ENCODE measurements around the gene SCFD2. TPM values are rescaled to one million over a fixed set of nuclear protein-coding genes. Genes with fewer than 3 reads are reported as not detected.

The SCFD2 gene
- polyA plus RNA-seq, 4 donors: 12.0 to 15.5 (median 14.1) TPM

- no peak for DNase-seq (ENCODE audit: low read depth in 4 of 4, low spot score in 2 of 4)
These were observed 420.4 kb downstream of the SCFD2 start for GRCh38 chr4:52945326-52945898.

- no peak for DNase-seq (ENCODE audit: low read depth in 4 of 4, low spot score in 2 of 4)
These were observed 422.2 kb downstream of the SCFD2 start for GRCh38 chr4:52943677-52944076.

- no peak for DNase-seq (ENCODE audit: low read depth in 4 of 4, low spot score in 2 of 4)
These were observed 422.9 kb downstream of the SCFD2 start for GRCh38 chr4:52942936-52943335.

GRCh38 chr4:52941450-52941849 lies 424.4 kb downstream of the SCFD2 start:
- no peak for DNase-seq (ENCODE audit: low read depth in 4 of 4, low spot score in 2 of 4)

GRCh38 chr4:52939739-52940138 lies 426.1 kb downstream of the SCFD2 start:
- no peak for DNase-seq (ENCODE audit: low read depth in 4 of 4, low spot score in 2 of 4)

- DNase-seq (ENCODE audit: low read depth in 4 of 4, low spot score in 2 of 4): no peak
These were observed 426.5 kb downstream of the SCFD2 start for GRCh38 chr4:52939325-52939724.

GRCh38 chr4:52937829-52938228 lies 428.0 kb downstream of the SCFD2 start:
- no peak for DNase-seq (ENCODE audit: low read depth in 4 of 4, low spot score in 2 of 4)

- DNase-seq (ENCODE audit: low read depth in 4 of 4, low spot score in 2 of 4): no peak
These were observed 429.1 kb downstream of the SCFD2 start for GRCh38 chr4:52936729-52937128.

GRCh38 chr4:52935317-52935716 lies 430.5 kb downstream of the SCFD2 start:
- DNase-seq (ENCODE audit: low read depth in 4 of 4, low spot score in 2 of 4): no peak

- DNase-seq (ENCODE audit: low read depth in 4 of 4, low spot score in 2 of 4): no peak
These were observed 432.1 kb downstream of the SCFD2 start for GRCh38 chr4:52933738-52934137.

GRCh38 chr4:52932591-52933470 lies 433.0 kb downstream of the SCFD2 start:
- no peak for DNase-seq (ENCODE audit: low read depth in 4 of 4, low spot score in 2 of 4)

- no peak for DNase-seq (ENCODE audit: low read depth in 4 of 4, low spot score in 2 of 4)
These were observed 434.6 kb downstream of the SCFD2 start for GRCh38 chr4:52931243-52931642.

GRCh38 chr4:52926196-52926974 lies 439.5 kb downstream of the SCFD2 start:
- DNase-seq (ENCODE audit: low read depth in 4 of 4, low spot score in 2 of 4): no peak

GRCh38 chr4:52925531-52925968 lies 440.3 kb downstream of the SCFD2 start:
- DNase-seq (ENCODE audit: low read depth in 4 of 4, low spot score in 2 of 4): no peak

- no peak for DNase-seq (ENCODE audit: low read depth in 4 of 4, low spot score in 2 of 4)
These were observed 446.4 kb downstream of the SCFD2 start for GRCh38 chr4:52919461-52919860.

- DNase-seq (ENCODE audit: low read depth in 4 of 4, low spot score in 2 of 4): no peak
These were observed 448.0 kb downstream of the SCFD2 start for GRCh38 chr4:52917817-52918216.

- no peak for DNase-seq (ENCODE audit: low read depth in 4 of 4, low spot score in 2 of 4)
These were observed 450.0 kb downstream of the SCFD2 start for GRCh38 chr4:52915730-52916300.

- DNase-seq (ENCODE audit: low read depth in 4 of 4, low spot score in 2 of 4): no peak
These were observed 450.7 kb downstream of the SCFD2 start for GRCh38 chr4:52915191-52915590.

GRCh38 chr4:52914051-52914605 lies 451.7 kb downstream of the SCFD2 start:
- no peak for DNase-seq (ENCODE audit: low read depth in 4 of 4, low spot score in 2 of 4)

- DNase-seq (ENCODE audit: low read depth in 4 of 4, low spot score in 2 of 4): no peak
These were observed 453.3 kb downstream of the SCFD2 start for GRCh38 chr4:52912608-52913007.

All from left renal cortex interstitium (tissue), 4 donors.